K562 (cell line): ENCODE measurements around the gene GNAI3. TPM values are rescaled to one million over a fixed set of nuclear protein-coding genes. Genes with fewer than 3 reads are reported as not detected.

Experiments used
- CREB1 ChIP-seq, 2 experiments: sonication (generic) in 1 of 2; formaldehyde crosslinking in 1 of 2; IDR thresholded peaks; 2 replicates each; pipeline versions ENCODE4 v1.6.1 to v1.8.0; 2012 to 2022; ENCODE audit warnings: inconsistent platforms in 1 of 2, mild to moderate bottlenecking in 1 of 2, missing genetic modification reagents in 1 of 2, moderate library complexity in 1 of 2
- DNMT1 ChIP-seq: fragments of 450-650 bp; IDR thresholded peaks from 2 replicates; pipeline ENCODE4 v1.6.1; 2016; ENCODE audit warnings: antibody characterized with exemption, mild to moderate bottlenecking
- E2F4 ChIP-seq: sonication (generic); formaldehyde crosslinking; IDR thresholded peaks from 2 replicates; pipeline ENCODE4 v1.8.0; 2022; ENCODE audit warnings: mild to moderate bottlenecking, low read depth, missing genetic modification reagents
- EGR1 ChIP-seq: fragments of 450-650 bp; conservative IDR thresholded peaks from 2 replicates; pipeline ENCODE4 v1.6.1; 2017; ENCODE audit warnings: mild to moderate bottlenecking
- HMGXB4 ChIP-seq: sonication (generic); formaldehyde crosslinking; IDR thresholded peaks from 2 replicates; pipeline ENCODE4 v1.8.1; 2023; ENCODE audit warnings: mild to moderate bottlenecking, missing genetic modification reagents
- LARP7 ChIP-seq: fragments of 450-650 bp; IDR thresholded peaks from 2 replicates; pipeline ENCODE4 v1.6.1; 2016
- SAFB2 ChIP-seq: fragments of 200-400 bp; formaldehyde crosslinking; IDR thresholded peaks from 2 replicates; pipeline ENCODE4 v1.6.1; 2018; ENCODE audit warnings: borderline replicate concordance, low read length, low read depth, moderate library complexity; ENCODE audit not compliant: severe bottlenecking
- SMARCA4 ChIP-seq: fragments of 450-650 bp; IDR thresholded peaks from 2 replicates; pipeline ENCODE4 v1.6.1; 2016
- TCF7 ChIP-seq: sonication (generic); IDR thresholded peaks from 2 replicates; pipeline ENCODE4 v1.6.1; 2016; ENCODE audit warnings: antibody characterized with exemption, borderline replicate concordance
- THRAP3 ChIP-seq: fragments of 450-650 bp; IDR thresholded peaks from 2 replicates; pipeline ENCODE4 v1.6.1; 2016; ENCODE audit warnings: mild to moderate bottlenecking, inconsistent platforms, borderline replicate concordance
- U2AF2 ChIP-seq: fragments of 200-400 bp; formaldehyde crosslinking; optimal IDR thresholded peaks from 2 replicates; pipeline ENCODE3; 2017; ENCODE audit warnings: low read depth, mild to moderate bottlenecking, low read length
- YBX1 ChIP-seq: fragments of 450-650 bp; IDR thresholded peaks from 2 replicates; pipeline ENCODE4 v1.7.1; 2016; ENCODE audit warnings: mild to moderate bottlenecking
- ZBTB33 ChIP-seq: sonication (generic); formaldehyde crosslinking; IDR thresholded peaks from 2 replicates; pipeline ENCODE4 v1.8.1; 2023; ENCODE audit warnings: mild to moderate bottlenecking, missing genetic modification reagents
- ZFPM2 ChIP-seq: fragments of 250-450 bp; sonication (Bioruptor Pico); IDR thresholded peaks from 2 replicates; pipeline ENCODE4 v1.5.1; 2022; ENCODE audit warnings: mild to moderate bottlenecking
- ZMIZ1 ChIP-seq, 2 experiments: fragments of 150-350 bp in 1 of 2; IDR thresholded peaks; 2 replicates each; pipeline ENCODE4 v1.6.1; 2012 to 2016; ENCODE audit warnings: low read depth in 2 of 2, low read length in 2 of 2, mild to moderate bottlenecking in 1 of 2, moderate library complexity in 1 of 2
- ZNF551 ChIP-seq: fragments of 250-450 bp; sonication (Bioruptor Pico); IDR thresholded peaks from 2 replicates; pipeline ENCODE4 v1.5.0; 2021; ENCODE audit warnings: mild to moderate bottlenecking, moderate library complexity
- ZNF57 ChIP-seq: fragments of 450-650 bp; formaldehyde crosslinking; IDR thresholded peaks from 2 replicates; pipeline ENCODE4 v1.4.0; 2020; ENCODE audit warnings: mild to moderate bottlenecking, moderate library complexity
- ZNF766 ChIP-seq: fragments of 200-800 bp; sonication (Bioruptor generic); conservative IDR thresholded peaks from 2 replicates; pipeline ENCODE4 v1.6.1; 2016; ENCODE audit warnings: missing genetic modification characterization, missing compliant biosample characterization
- ZNF780A ChIP-seq: fragments of 250-450 bp; sonication (Bioruptor Pico); IDR thresholded peaks from 2 replicates; pipeline ENCODE4 v1.5.0; 2021; ENCODE audit warnings: mild to moderate bottlenecking
- polyA plus RNA-seq, 8 experiments: library from polyadenylated mRNA; depleted of rRNA in 4 of 8; stranded (reverse) in 5 of 8; unstranded in 3 of 8; fragments of >200 nt; fragmentation: Nextera tagmentation in 2 of 8; fragmentation: Illumina TruSeq in 1 of 8; extraction: Ambion mirVana in 2 of 8; extraction: Trizol in 1 of 8; gene quantifications; 2 replicates each; pipeline versions ENCODE4 v1.2.1 to v1.2.3, GENCODE V29; 2011 to 2014; ENCODE audit warnings: inconsistent platforms in 1 of 8, missing spikeins in 1 of 8
- total RNA-seq, 7 experiments: library from RNA; depleted of rRNA in 6 of 7; stranded (reverse); fragments of >200 nt in 6 of 7; fragmentation: Illumina TruSeq in 2 of 7; extraction: Trizol in 2 of 7; gene quantifications; 2 replicates each; pipeline versions ENCODE4 v1.2.1 to v1.2.3, GENCODE V29; 2011 to 2021; ENCODE audit warnings: low replicate concordance in 1 of 7

GNAI3 gene
- total and polyA plus RNA-seq, 9 of the 15 experiments (the other 6 are each of a cell fraction or from before 2014, with no cell fraction given): 6.3 to 13.2 (median 8.9) TPM

- TF ChIP-seq DNMT1 (no peak), SMARCA4 (0 out of 2 replicates have a peak, but pooled peaks have one; percentile 26), ZNF766 (no peak), LARP7 (0 out of 2 replicates have a peak, but pooled peaks have one; percentile 71), TCF7 (no peak), ZNF780A (no peak), ZNF551 (CRISPR knock-in tag) (no peak), THRAP3 (0 out of 2 replicates have a peak, but pooled peaks have one; percentile 35), ZBTB33 (peak; percentile 60; the same call in 1 of the 2 replicates), CREB1 (IDR thresholded peaks at IDR 0.05) (peak; percentile 87), CREB1 (CRISPR knock-in tag; IDR thresholded peaks at IDR 0.05) (peak; percentile 83), EGR1 (no peak), ZFPM2 (CRISPR knock-in tag) (no peak), E2F4 (CRISPR knock-in tag) (no peak), ZMIZ1 (IDR thresholded peaks at IDR 0.05; ENCODE audit: low read depth in 2 of 2, low read length in 2 of 2) (peak in 1 of 2 experiments; percentile 66; a peak in 2 of 4 replicates), YBX1 (no peak), U2AF2 (no peak), ZNF57 (CRISPR knock-in tag) (no peak), SAFB2 (no peak), HMGXB4 (CRISPR knock-in tag) (peak; percentile 46; the same call in 1 of the 2 replicates)
Observed at GRCh38 chr1:109548321-109549267, at the start of gene GNAI3 (continued).
